Activated CD8-positive, alpha-beta T cell treated with anti-CD3 and anti-CD28 coated beads for 36 hours (primary cell): Measurements from ENCODE around the gene MARCHF3. TPM values are rescaled to one million over a fixed set of nuclear protein-coding genes. Genes with fewer than 3 reads are reported as not detected.
"Not testable (repeated sequence)": the region's sequence is repeated elsewhere in the genome, so short reads cannot be mapped to it uniquely, and the experiment has no call there.

Experiments used
- ATAC-seq: fragments of 200-7000 bp; cut with Tn5 transposase; one replicate; pipeline ENCODE4 v1.10.0; 2021; ENCODE audit warnings: mild to moderate bottlenecking, moderate library complexity
- CTCF ChIA-PET: fragments of 350-600 bp; sonication (Branson Sonifier 250); formaldehyde crosslinking; loops from one replicate; lab custom pipeline; 2021; ENCODE audit warnings: antibody characterized with exemption; lab: Charles Lee
- POLR2A ChIA-PET: fragments of 350-600 bp; sonication (Branson Sonifier 250); formaldehyde crosslinking; loops from one replicate; lab custom pipeline; 2021; ENCODE audit warnings: antibody characterized with exemption; lab: Charles Lee
- DNase-seq: peaks from one replicate; pipeline ENCODE4 v3.0.0-alpha.2; 2020
- H3K27ac Mint-ChIP-seq: one replicate; pipeline ENCODE4 v1.8.0; 2021; ENCODE audit warnings: mild to moderate bottlenecking, mixed read lengths
- H3K27me3 Mint-ChIP-seq: one replicate; pipeline ENCODE4 v1.8.0; 2021; ENCODE audit warnings: mixed read lengths
- H3K36me3 Mint-ChIP-seq: one replicate; pipeline ENCODE4 v1.8.0; 2021; ENCODE audit warnings: low read depth, mixed read lengths
- H3K4me1 Mint-ChIP-seq: one replicate; pipeline ENCODE4 v1.8.0; 2021; ENCODE audit warnings: low read depth, mixed read lengths
- H3K4me3 Mint-ChIP-seq: one replicate; pipeline ENCODE4 v1.8.0; 2021; ENCODE audit warnings: mild to moderate bottlenecking, moderate library complexity, mixed read lengths
- H3K9me3 Mint-ChIP-seq: one replicate; pipeline ENCODE4 v1.8.0; 2021; ENCODE audit warnings: mixed read lengths
- CTCF ChIP-seq: fragments of 200-600 bp; IDR thresholded peaks from one replicate; pipeline ENCODE4 v1.8.0; 2022; ENCODE audit warnings: antibody characterized with exemption, mild to moderate bottlenecking
- intact Hi-C: fragments of 100-400 bp; cut with micrococcal nuclease; formaldehyde crosslinking; loops from one replicate; pipeline ENCODE4 v1.10.0; 2022
- total RNA-seq, 2 experiments: library from RNA; stranded (reverse); gene quantifications; one replicate each; pipeline ENCODE4 v1.2.3, GENCODE V29; 2021

Gene MARCHF3
- total RNA-seq, 2 experiments from 2014 or later = 6.1 TPM

DNA sequence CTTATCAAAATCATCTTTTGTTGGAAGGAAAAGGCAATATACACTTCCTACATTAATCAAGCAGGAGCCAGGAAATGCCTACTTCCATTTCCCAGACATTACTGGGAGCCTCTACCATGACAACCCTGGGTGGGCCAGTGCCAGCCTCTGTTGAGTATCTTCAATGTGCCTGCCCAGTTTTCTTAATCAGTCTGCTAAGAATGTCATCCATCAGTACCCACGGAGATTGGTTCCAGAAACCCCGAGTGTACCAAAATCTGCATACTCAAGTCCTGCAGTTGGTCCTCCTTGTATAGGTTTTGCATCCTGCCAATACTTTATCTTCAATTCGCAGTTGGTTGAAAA lies 82.4 kb downstream of the MARCHF3 start:
- DNase-seq (no peak), ATAC-seq (no peak)
- no peak overlapping the region for H3K27ac Mint-ChIP-seq
- intact Hi-C loops = no loop called here
- H3K36me3 Mint-ChIP-seq = no peaks in the 10 kb centered on the region
- H3K9me3 Mint-ChIP-seq = no peaks in the 10 kb centered on the region
- ChIA-PET POLR2A (no interaction called here), CTCF (no interaction called here)
- H3K4me1 Mint-ChIP-seq = peaks cover 2% of the 10 kb centered on the region
- no peak overlapping the region for H3K4me3 Mint-ChIP-seq
- no peaks in the 10 kb centered on the region for H3K27me3 Mint-ChIP-seq
- TF ChIP-seq CTCF = no peak

DNA sequence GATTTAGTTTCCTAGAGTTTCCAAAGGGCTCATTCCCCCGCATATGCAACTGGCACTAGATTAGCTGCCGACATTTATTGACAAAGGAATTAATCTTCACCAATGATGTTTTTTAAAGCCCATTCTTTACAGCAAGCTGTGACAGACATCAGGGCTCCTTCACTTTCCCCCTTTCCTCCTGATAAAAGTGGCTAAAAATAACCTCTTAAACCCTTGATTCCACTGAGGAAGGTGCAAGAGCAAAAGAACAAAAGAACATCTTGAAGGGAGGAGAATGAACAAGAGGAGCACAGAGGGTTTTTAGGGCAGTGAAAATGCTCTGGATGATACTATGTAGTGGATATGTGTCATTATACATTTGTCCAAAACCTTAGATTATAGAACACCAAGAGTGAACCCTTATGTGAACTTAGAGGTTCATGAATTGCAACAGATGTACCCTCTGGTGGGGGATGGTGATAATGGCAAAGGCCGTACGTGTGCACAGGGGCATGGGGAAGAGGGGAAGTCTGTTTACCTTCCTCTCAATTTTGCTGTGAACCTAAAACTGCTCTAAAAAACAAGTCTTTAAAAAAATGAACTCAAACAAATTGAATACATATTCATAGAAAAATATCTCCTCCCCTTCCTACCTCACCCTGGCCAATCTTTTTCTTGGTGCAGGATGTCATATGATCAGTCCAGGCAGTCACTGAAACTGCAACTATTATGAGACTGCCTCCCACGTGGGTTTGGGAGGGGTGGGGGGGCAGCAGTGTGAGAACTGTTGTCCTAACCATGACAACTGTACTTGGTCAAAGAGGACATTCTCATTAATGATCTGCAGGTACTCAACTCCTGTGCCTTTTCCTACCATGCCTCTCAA lies 83.0 kb downstream of the MARCHF3 start:
- H3K4me1 Mint-ChIP-seq = peaks cover 2% of the 10 kb centered on the region
- DNase-seq = peak; percentile 54
- H3K27ac Mint-ChIP-seq = no peak overlapping the region
- H3K4me3 Mint-ChIP-seq = no peak overlapping the region
- ChIA-PET POLR2A (no interaction called here), CTCF (no interaction called here)
- intact Hi-C loops = no loop called here
- H3K27me3 Mint-ChIP-seq = no peaks in the 10 kb centered on the region
- ATAC-seq = peak; percentile 74
- no peaks in the 10 kb centered on the region for H3K9me3 Mint-ChIP-seq
- H3K36me3 Mint-ChIP-seq = no peaks in the 10 kb centered on the region
- no peak for TF ChIP-seq CTCF

GRCh38 chr5:126942908-126943307 lies 87.5 kb downstream of the MARCHF3 start:
- DNase-seq, intact Hi-C loops, ATAC-seq, H3K4me3 Mint-ChIP-seq, H3K9me3 Mint-ChIP-seq, H3K27ac Mint-ChIP-seq, H3K4me1 Mint-ChIP-seq, H3K27me3 Mint-ChIP-seq, H3K36me3 Mint-ChIP-seq: not testable (repeated sequence)
- POLR2A ChIA-PET = interaction anchor here (0.6 kb wide), 1 partner anchor 566 kb away, joined by 3 read pairs; no protein-coding TSS in a partner anchor
- CTCF ChIA-PET = interaction anchor here (1.1 kb wide), 1 partner anchor 33 kb away, joined by 3 read pairs; no protein-coding TSS in a partner anchor

GRCh38 chr5:126941403-126941802 lies 89.0 kb downstream of the MARCHF3 start:
- no peak for TF ChIP-seq CTCF
- ChIA-PET POLR2A (no interaction called here), CTCF (no interaction called here)
- peak overlapping the region; percentile 22 for H3K27ac Mint-ChIP-seq
- H3K9me3 Mint-ChIP-seq = no peaks in the 10 kb centered on the region
- peak; percentile 34 for ATAC-seq
- H3K36me3 Mint-ChIP-seq = no peaks in the 10 kb centered on the region
- H3K4me3 Mint-ChIP-seq = no peak overlapping the region
- H3K27me3 Mint-ChIP-seq = no peaks in the 10 kb centered on the region
- no peak for DNase-seq
- intact Hi-C loops = no loop called here
- H3K4me1 Mint-ChIP-seq = peaks cover 6% of the 10 kb centered on the region

DNA sequence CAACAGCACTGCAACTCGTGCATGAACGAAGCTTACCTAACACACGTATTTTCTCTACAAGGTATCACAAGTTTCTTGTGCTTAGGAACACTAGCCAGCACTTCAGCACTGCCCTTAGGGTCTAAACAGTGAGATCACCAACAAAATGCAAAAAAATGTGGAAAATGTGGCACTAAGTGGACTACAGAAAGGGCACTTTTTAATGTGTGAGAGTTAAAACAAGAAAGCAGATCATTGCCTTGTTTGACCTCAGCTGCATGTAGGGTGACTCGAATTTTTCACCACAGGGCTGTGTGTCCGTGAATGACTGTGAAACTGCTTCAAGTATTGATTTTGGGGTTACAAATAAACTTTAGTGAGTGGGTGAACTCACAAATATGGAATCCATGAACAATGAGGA lies 90.5 kb downstream of the MARCHF3 start:
- ATAC-seq (no peak), DNase-seq (no peak)
- no peak for TF ChIP-seq CTCF
- H3K9me3 Mint-ChIP-seq = no peaks in the 10 kb centered on the region
- ChIA-PET POLR2A (no interaction called here), CTCF (no interaction called here)
- intact Hi-C loops = no loop called here
- no peak overlapping the region for H3K4me3 Mint-ChIP-seq
- H3K27ac Mint-ChIP-seq = no peak overlapping the region
- H3K4me1 Mint-ChIP-seq = peaks cover 6% of the 10 kb centered on the region
- no peaks in the 10 kb centered on the region for H3K36me3 Mint-ChIP-seq
- H3K27me3 Mint-ChIP-seq = no peaks in the 10 kb centered on the region
